Mucosa of descending colon (tissue), 3 donors: ENCODE measurements around the gene ITK. TPM values are rescaled to one million over a fixed set of nuclear protein-coding genes. Genes with fewer than 3 reads are reported as not detected.
A peak's percentile ranks its signal among the peaks of the same experiment; 100 is the strongest.

Source experiments
- ATAC-seq: fragments of 200-7000 bp; cut with Tn5 transposase; one replicate; pipeline ENCODE4 v1.9.1; 2020; ENCODE audit warnings: mild to moderate bottlenecking, moderate library complexity
- DNase-seq, 3 donors: peaks; one replicate each; pipeline ENCODE4 v3.0.0-alpha.2; 2020
- H3K36me3 ChIP-seq: fragments of 200-600 bp; one replicate; pipeline ENCODE4 v1.8.0; 2021; ENCODE audit warnings: low read depth, mild to moderate bottlenecking
- H3K4me1 ChIP-seq: fragments of 200-600 bp; one replicate; pipeline ENCODE4 v1.8.0; 2021; ENCODE audit warnings: low read depth, mild to moderate bottlenecking
- H3K4me3 ChIP-seq: fragments of 200-600 bp; one replicate; pipeline ENCODE4 v1.8.0; 2021; ENCODE audit warnings: mild to moderate bottlenecking
- H3K9me3 ChIP-seq: fragments of 200-600 bp; one replicate; pipeline ENCODE4 v1.8.0; 2021; ENCODE audit warnings: mild to moderate bottlenecking
- CTCF ChIP-seq: fragments of 200-600 bp; IDR thresholded peaks from one replicate; pipeline ENCODE4 v1.8.0; 2022; ENCODE audit warnings: antibody characterized with exemption, mild to moderate bottlenecking
- intact Hi-C, 2 donors: fragments of 100-400 bp; cut with DNase I in 1 of 2; cut with micrococcal nuclease in 1 of 2; formaldehyde crosslinking; loops; one replicate each; pipeline versions ENCODE4 v1.11.0 to v1.11.1; 2022; cut with DNase I, micrococcal nuclease
- total RNA-seq, 3 donors: library from RNA; stranded (reverse); fragmentation: NEBNext Ultra II Directional in 2 of 3; extraction: Animal tissue kit (Norgen Biotek cat#: 25700) in 2 of 3; gene quantifications; one replicate each; pipeline versions ENCODE4 v1.2.1 to v1.2.4, GENCODE V29; 2021 to 2023
- donor health status: DM: no; HTN: no; CAD: no; lungs with moderate emphysema.
- donor health status: DM: no; HTN: no; CAD: no.
- donor health status: DM: no; HTN: yes; CAD: no.

Gene ITK
- total RNA-seq, 3 donors from 2014 or later, result 2.6 to 5.7 (median 2.7) TPM

- H3K9me3 ChIP-seq, result no peaks in the 10 kb centered on the region
- peaks cover 5% of the 10 kb centered on the region for H3K4me1 ChIP-seq
- H3K36me3 ChIP-seq, result no peaks in the 10 kb centered on the region
- DNase-seq (peak; percentile 54 to 87 (median 55)), ATAC-seq (peak; percentile 87)
- H3K4me3 ChIP-seq, result no peak overlapping the region
- TF ChIP-seq CTCF, result no peak
- intact Hi-C loops, result no loop called here
These were observed 91.2 kb downstream of the ITK start for GRCh38 chr5:157271740-157272271.

- intact Hi-C loops, result no loop called here
- Histone ChIP-seq H3K9me3 (no peaks in the 10 kb centered on the region), H3K4me1 (peaks cover 3% of the 10 kb centered on the region), H3K4me3 (no peak overlapping the region), H3K36me3 (no peaks in the 10 kb centered on the region)
- no peak for DNase-seq
- TF ChIP-seq CTCF, result no peak
- peak; percentile 72 for ATAC-seq
These were observed 92.5 kb downstream of the ITK start for GRCh38 chr5:157273131-157273556.

- intact Hi-C loops, result no loop called here
- Histone ChIP-seq H3K4me1 (peaks cover 3% of the 10 kb centered on the region), H3K36me3 (no peaks in the 10 kb centered on the region), H3K9me3 (no peaks in the 10 kb centered on the region), H3K4me3 (no peak overlapping the region)
- ATAC-seq (no peak), DNase-seq (no peak)
- TF ChIP-seq CTCF, result no peak
These were observed 94.8 kb downstream of the ITK start for GRCh38 chr5:157275403-157275802.

GRCh38 chr5:157278319-157279037 lies 97.8 kb downstream of the ITK start:
- H3K4me3 ChIP-seq, result no peak overlapping the region
- H3K36me3 ChIP-seq, result no peaks in the 10 kb centered on the region
- ATAC-seq (no peak), DNase-seq (no peak)
- no peaks in the 10 kb centered on the region for H3K9me3 ChIP-seq
- TF ChIP-seq CTCF, result no peak
- H3K4me1 ChIP-seq, result no peaks in the 10 kb centered on the region
- intact Hi-C loops, result no loop called here

GRCh38 chr5:157279605-157280239 lies 99.1 kb downstream of the ITK start:
- no peaks in the 10 kb centered on the region for H3K4me1 ChIP-seq
- H3K9me3 ChIP-seq, result no peaks in the 10 kb centered on the region
- TF ChIP-seq CTCF, result no peak
- no peaks in the 10 kb centered on the region for H3K36me3 ChIP-seq
- DNase-seq (no peak), ATAC-seq (no peak)
- H3K4me3 ChIP-seq, result no peak overlapping the region
- intact Hi-C loops, result no loop called here
